ENCODE results near the gene RNF182. TPM values are rescaled to one million over a fixed set of nuclear protein-coding genes. Genes with fewer than 3 reads are reported as not detected.

The RNF182 gene
- total RNA-seq, 1 donor: 2.9 TPM

- no peak for TF ChIP-seq CTCF (IDR thresholded peaks at IDR 0.05; ENCODE audit: insufficient read depth, low read length)
Measured at GRCh38 chr6:14008809-14009208, 84.1 kb downstream of the RNF182 start.

GRCh38 chr6:14009431-14009830 is 84.7 kb downstream of the RNF182 start:
- no peak overlapping the region for H3K4me3 ChIP-seq (ENCODE audit: low read depth, low read length)
- no peak for TF ChIP-seq CTCF (IDR thresholded peaks at IDR 0.05; ENCODE audit: insufficient read depth, low read length)
- no peak for DNase-seq (ENCODE audit: low read depth)

More at GRCh38 chr6:14008809-14009208, 84.1 kb downstream of the RNF182 start:
- DNase-seq (ENCODE audit: low read depth): no peak
- no peak overlapping the region for H3K4me3 ChIP-seq (ENCODE audit: low read depth, low read length)

GRCh38 chr6:14010275-14010674 is 85.5 kb downstream of the RNF182 start:
- H3K4me3 ChIP-seq (ENCODE audit: low read depth, low read length): no peak overlapping the region
- no peak for TF ChIP-seq CTCF (IDR thresholded peaks at IDR 0.05; ENCODE audit: insufficient read depth, low read length)
- DNase-seq (ENCODE audit: low read depth): no peak

DNA sequence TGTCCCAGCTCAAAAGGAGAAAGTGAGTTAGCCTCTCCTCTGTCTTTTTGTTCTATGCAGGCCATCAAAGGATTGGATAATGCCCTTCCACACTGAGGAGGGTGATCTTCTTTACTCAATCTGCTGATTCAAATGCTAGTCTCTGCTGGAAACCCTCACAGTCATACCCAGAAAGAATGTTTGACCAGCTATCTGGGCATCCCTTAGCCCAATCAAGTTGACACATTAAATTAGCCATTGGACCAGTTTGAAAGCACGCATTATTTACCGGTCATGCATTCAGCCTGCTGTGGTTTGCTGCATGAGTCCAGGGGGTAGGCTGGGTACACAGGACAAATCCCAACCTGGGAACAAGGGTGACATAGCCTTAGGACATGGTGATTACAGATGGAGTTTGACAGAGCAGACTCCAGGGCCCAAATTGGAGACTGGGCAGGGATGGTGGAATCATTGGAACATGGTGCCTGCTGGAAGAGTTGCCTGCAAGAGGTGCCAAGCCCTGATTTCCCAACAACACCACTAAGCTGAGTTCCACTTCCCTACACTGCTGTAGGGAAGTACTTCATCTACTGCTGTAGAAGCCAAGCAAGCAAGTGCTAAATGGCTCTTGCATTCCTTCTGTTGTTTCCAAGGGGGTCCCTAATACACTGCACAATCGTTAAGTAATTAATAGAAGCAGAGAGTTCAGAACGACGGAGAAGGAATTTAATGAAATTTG is 87.7 kb downstream of the RNF182 start:
- no peak overlapping the region for H3K4me3 ChIP-seq (ENCODE audit: low read depth, low read length)
- DNase-seq (ENCODE audit: low read depth): no peak
- no peak for TF ChIP-seq CTCF (IDR thresholded peaks at IDR 0.05; ENCODE audit: insufficient read depth, low read length)

GRCh38 chr6:14015964-14016363 is 91.2 kb downstream of the RNF182 start:
- no peak for TF ChIP-seq CTCF (IDR thresholded peaks at IDR 0.05; ENCODE audit: insufficient read depth, low read length)
- no peak overlapping the region for H3K4me3 ChIP-seq (ENCODE audit: low read depth, low read length)
- no peak for DNase-seq (ENCODE audit: low read depth)

DNA sequence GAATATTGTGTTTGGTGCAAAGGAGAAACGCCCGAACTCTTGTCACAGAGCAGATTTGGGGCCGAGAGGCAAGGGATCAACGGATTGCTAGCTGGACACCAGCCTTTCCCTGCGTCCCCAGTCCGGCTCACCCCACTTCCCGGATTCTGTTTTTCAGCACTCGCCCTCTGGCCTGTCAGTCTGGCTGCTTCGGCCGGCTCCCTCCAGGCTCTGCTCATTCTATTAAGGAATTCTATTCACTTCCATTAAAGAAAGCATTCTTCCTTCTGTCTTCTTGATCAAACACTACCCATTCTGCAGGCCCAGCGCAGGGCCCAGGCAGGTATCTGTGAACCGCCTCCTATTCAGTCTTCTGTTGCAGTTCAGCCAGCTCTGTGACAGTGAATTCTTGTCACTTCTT is 91.7 kb downstream of the RNF182 start:
- no peak for DNase-seq (ENCODE audit: low read depth)
- TF ChIP-seq CTCF (IDR thresholded peaks at IDR 0.05; ENCODE audit: insufficient read depth, low read length): no peak
- H3K4me3 ChIP-seq (ENCODE audit: low read depth, low read length): no peak overlapping the region

Data from fibroblast of the aortic adventitia (primary cell).